Measurements from ENCODE around the gene SH3BGR. TPM values are rescaled to one million over a fixed set of nuclear protein-coding genes. Genes with fewer than 3 reads are reported as not detected.
"Not testable (repeated sequence)": the region's sequence is repeated elsewhere in the genome, so short reads cannot be mapped to it uniquely, and the experiment has no call there.

The SH3BGR gene
- 1 to 10 TPM; 4.9 TPM for polyA plus RNA-seq

DNA sequence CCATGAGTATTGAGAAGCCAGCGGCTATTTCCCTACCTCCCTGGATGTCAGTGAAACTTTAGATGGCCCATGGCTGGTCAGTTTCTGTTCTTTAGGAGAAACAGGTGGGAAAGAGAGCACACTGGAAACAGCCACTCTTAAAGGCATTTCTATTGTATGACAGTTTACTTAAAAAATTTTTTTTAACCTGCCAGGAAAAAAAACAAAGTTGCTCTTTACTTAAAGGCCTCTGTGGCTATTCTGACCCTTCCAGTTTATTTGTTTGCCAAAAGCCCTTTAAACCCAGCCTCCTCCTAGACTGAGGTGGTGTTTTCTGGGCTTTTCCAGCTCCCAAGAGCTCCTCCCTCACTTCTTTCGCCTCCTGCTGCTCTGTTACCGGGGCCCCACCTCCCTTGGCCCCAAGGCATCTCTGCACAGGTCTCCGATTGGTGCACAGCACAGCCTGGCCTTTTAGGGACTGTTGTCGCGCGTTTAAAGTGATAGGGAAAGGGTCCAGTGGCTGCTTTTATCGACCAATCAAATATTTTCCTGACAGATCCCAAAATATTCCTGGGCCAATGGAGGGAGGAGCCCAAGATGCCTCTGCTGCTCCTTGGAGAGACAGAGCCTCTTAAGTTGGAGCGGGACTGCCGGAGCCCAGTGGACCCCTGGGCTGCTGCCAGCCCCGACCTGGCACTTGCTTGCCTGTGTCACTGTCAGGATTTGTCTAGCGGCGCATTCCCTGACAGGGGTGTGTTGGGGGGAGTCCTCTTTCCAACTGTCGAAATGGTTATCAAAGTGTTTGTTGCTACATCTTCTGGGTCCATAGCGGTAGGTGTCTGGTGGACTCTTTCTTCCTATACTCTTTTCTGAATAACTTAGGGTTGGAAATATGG is at the start of gene SH3BGR:
Gene SH3BGR (plus strand): TSS at position 639 of the 875 bp plus-strand sequence. CDS start 127 bp downstream, at position 766.
- Histone ChIP-seq H3K27ac (ENCODE audit: low read depth in 2 of 2, low read length in 1 of 2) (peak within 1 kb of the TSS; percentile 60 to 61), H3K27me3 (ENCODE audit: control insufficient read depth in 1 of 2, insufficient read depth in 2 of 2, low read length in 2 of 2) (no peaks in the 10 kb centered on the region), H3K4me1 (ENCODE audit: control insufficient read depth in 2 of 2, insufficient read depth in 2 of 2, low read length in 1 of 2) (no peaks in the 10 kb centered on the region), H3K9me3 (ENCODE audit: control insufficient read depth in 2 of 2, insufficient read depth in 1 of 2, low read depth in 1 of 2, low read length in 1 of 2) (no peaks in the 10 kb centered on the region), H3K4me3 (ENCODE audit: low read depth in 1 of 2, low read length in 2 of 2) (peak within 1 kb of the TSS in 1 of 2 donors; percentile 14), H3K36me3 (ENCODE audit: control insufficient read depth in 2 of 2, insufficient read depth in 2 of 2, low read length in 1 of 2) (no peaks in the 10 kb centered on the region)
- WGBS, 2 donors, result 44 to 45% methylated on average over 15 of the region's 15 CpGs

DNA sequence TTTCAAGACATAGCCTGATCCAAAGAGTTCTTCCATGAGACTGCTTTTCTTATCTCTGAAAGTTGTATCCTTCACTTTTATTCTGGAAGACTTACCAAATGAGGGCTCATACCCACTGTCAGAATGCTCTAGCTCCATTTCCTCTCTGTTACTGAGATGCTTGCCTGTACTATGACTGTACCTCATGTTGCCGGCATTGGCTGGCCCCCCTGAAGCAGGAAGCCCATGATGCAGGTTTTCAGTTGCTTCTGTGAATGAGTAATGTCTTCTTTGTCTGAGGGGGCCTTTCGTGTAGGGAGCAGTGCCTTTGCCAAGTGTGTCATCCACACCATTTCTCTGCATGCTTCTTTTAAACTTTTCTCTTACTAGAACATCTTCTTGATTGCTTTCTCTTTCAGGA is 45.7 kb upstream of the SH3BGR start:
- Histone ChIP-seq H3K36me3 (ENCODE audit: control insufficient read depth in 2 of 2, insufficient read depth in 2 of 2, low read length in 1 of 2) (peaks cover 0 to 2% of the 10 kb centered on the region in 2 donors), H3K4me1 (ENCODE audit: control insufficient read depth in 2 of 2, insufficient read depth in 2 of 2, low read length in 1 of 2) (no peaks in the 10 kb centered on the region), H3K27ac (ENCODE audit: low read depth in 2 of 2, low read length in 1 of 2) (no peak overlapping the region), H3K4me3 (ENCODE audit: low read depth in 1 of 2, low read length in 2 of 2) (no peak overlapping the region), H3K9me3 (ENCODE audit: control insufficient read depth in 2 of 2, insufficient read depth in 1 of 2, low read depth in 1 of 2, low read length in 1 of 2) (no peaks in the 10 kb centered on the region), H3K27me3 (ENCODE audit: control insufficient read depth in 1 of 2, insufficient read depth in 2 of 2, low read length in 2 of 2) (no peaks in the 10 kb centered on the region)
- 91 to 97% methylated on average over 2 of the region's 2 CpGs for WGBS, 2 donors

DNA sequence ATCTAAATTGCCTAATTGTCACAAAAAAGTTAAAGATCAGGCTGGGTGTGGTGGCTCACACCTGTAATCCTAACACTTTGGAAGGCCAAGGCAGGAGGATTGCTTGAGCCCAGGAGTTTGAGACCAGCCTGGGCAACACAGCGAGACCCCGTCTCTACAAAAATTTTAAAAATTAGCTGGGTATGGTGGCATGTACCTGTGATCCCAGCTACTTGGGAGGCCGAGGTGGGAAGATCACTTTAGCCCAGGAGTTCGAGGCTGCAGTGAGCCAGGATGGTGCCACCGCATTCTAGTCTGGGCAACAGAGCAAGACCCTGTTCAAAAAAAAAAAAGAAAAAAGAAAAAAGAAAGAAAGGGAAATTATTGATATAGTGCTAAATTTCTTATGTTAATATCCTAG is 32.6 kb upstream of the SH3BGR start:
- not testable (repeated sequence) for H3K36me3 ChIP-seq (ENCODE audit: control insufficient read depth in 2 of 2, insufficient read depth in 2 of 2, low read length in 1 of 2); H3K4me3 ChIP-seq (ENCODE audit: low read depth in 1 of 2, low read length in 2 of 2); H3K4me1 ChIP-seq (ENCODE audit: control insufficient read depth in 2 of 2, insufficient read depth in 2 of 2, low read length in 1 of 2); H3K27me3 ChIP-seq (ENCODE audit: control insufficient read depth in 1 of 2, insufficient read depth in 2 of 2, low read length in 2 of 2); H3K9me3 ChIP-seq (ENCODE audit: control insufficient read depth in 2 of 2, insufficient read depth in 1 of 2, low read depth in 1 of 2, low read length in 1 of 2); H3K27ac ChIP-seq (ENCODE audit: low read depth in 2 of 2, low read length in 1 of 2)
- 96 to 99% methylated on average over 5 of the region's 5 CpGs for WGBS, 2 donors

GRCh38 chr21:39422527-39423241 is 29.1 kb upstream of the SH3BGR start:
- Histone ChIP-seq H3K36me3 (ENCODE audit: control insufficient read depth in 2 of 2, insufficient read depth in 2 of 2, low read length in 1 of 2) (no peaks in the 10 kb centered on the region), H3K4me3 (ENCODE audit: low read depth in 1 of 2, low read length in 2 of 2) (no peak overlapping the region), H3K27ac (ENCODE audit: low read depth in 2 of 2, low read length in 1 of 2) (peak overlapping the region in 1 of 2 donors; percentile 10), H3K27me3 (ENCODE audit: control insufficient read depth in 1 of 2, insufficient read depth in 2 of 2, low read length in 2 of 2) (no peaks in the 10 kb centered on the region), H3K4me1 (ENCODE audit: control insufficient read depth in 2 of 2, insufficient read depth in 2 of 2, low read length in 1 of 2) (no peaks in the 10 kb centered on the region), H3K9me3 (ENCODE audit: control insufficient read depth in 2 of 2, insufficient read depth in 1 of 2, low read depth in 1 of 2, low read length in 1 of 2) (no peaks in the 10 kb centered on the region)
- 62 to 70% methylated on average over 5 of the region's 5 CpGs for WGBS, 2 donors

DNA sequence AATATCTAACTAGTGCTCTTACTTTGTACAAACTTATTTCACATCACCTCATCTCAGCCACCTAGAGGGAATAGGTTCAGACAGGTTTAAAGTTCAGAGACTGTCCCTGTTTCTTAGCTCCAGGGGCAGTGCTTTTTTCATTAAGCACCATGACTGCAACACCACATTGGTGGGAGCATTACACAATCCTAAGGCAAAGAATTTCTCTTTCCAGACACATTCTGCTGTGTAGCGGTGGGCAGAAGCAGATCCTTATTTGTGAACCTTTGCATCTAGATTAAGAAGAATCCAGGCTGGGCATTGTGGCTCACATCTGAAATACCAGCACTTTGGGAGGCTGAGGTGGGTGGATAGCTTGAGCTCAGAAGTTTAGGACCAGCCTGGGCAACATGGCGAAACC is 22.3 kb upstream of the SH3BGR start:
- Histone ChIP-seq H3K4me3 (ENCODE audit: low read depth in 1 of 2, low read length in 2 of 2) (no peak overlapping the region), H3K36me3 (ENCODE audit: control insufficient read depth in 2 of 2, insufficient read depth in 2 of 2, low read length in 1 of 2) (no peaks in the 10 kb centered on the region), H3K4me1 (ENCODE audit: control insufficient read depth in 2 of 2, insufficient read depth in 2 of 2, low read length in 1 of 2) (no peaks in the 10 kb centered on the region), H3K27ac (ENCODE audit: low read depth in 2 of 2, low read length in 1 of 2) (no peak overlapping the region), H3K9me3 (ENCODE audit: control insufficient read depth in 2 of 2, insufficient read depth in 1 of 2, low read depth in 1 of 2, low read length in 1 of 2) (no peaks in the 10 kb centered on the region), H3K27me3 (ENCODE audit: control insufficient read depth in 1 of 2, insufficient read depth in 2 of 2, low read length in 2 of 2) (no peaks in the 10 kb centered on the region)
- WGBS, 2 donors, result 62 to 99% methylated on average over 2 of the region's 2 CpGs

DNA sequence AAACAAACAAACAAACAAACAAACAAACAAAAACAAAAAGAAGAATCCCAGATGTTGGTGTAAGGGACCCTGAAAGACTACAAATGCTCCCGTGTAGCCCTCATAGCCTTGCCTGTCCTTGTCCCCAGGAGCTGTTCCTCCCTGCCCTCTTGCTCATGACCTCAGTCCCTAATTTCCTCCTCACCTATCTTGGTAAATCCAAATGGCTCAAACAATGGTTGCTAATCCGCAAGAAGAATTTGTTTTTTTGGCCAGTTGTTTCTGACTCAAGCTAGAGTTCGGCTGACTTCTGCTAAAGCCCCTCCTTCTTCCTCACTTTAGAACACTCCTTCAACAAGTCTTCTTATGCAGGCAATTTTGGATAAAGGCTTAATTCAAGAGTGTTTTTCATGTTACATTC is 21.8 kb upstream of the SH3BGR start:
- Histone ChIP-seq H3K27me3 (ENCODE audit: control insufficient read depth in 1 of 2, insufficient read depth in 2 of 2, low read length in 2 of 2) (no peaks in the 10 kb centered on the region), H3K4me3 (ENCODE audit: low read depth in 1 of 2, low read length in 2 of 2) (no peak overlapping the region), H3K4me1 (ENCODE audit: control insufficient read depth in 2 of 2, insufficient read depth in 2 of 2, low read length in 1 of 2) (no peaks in the 10 kb centered on the region), H3K27ac (ENCODE audit: low read depth in 2 of 2, low read length in 1 of 2) (no peak overlapping the region), H3K36me3 (ENCODE audit: control insufficient read depth in 2 of 2, insufficient read depth in 2 of 2, low read length in 1 of 2) (no peaks in the 10 kb centered on the region), H3K9me3 (ENCODE audit: control insufficient read depth in 2 of 2, insufficient read depth in 1 of 2, low read depth in 1 of 2, low read length in 1 of 2) (no peaks in the 10 kb centered on the region)
- 79 to 84% methylated on average over 3 of the region's 3 CpGs for WGBS, 2 donors

- no peak overlapping the region for H3K4me3 ChIP-seq (ENCODE audit: low read depth in 1 of 2, low read length in 2 of 2)
- 63 to 65% methylated on average over 4 of the region's 4 CpGs for WGBS, 2 donors
- no peaks in the 10 kb centered on the region for H3K36me3 ChIP-seq (ENCODE audit: control insufficient read depth in 2 of 2, insufficient read depth in 2 of 2, low read length in 1 of 2)
- no peaks in the 10 kb centered on the region for H3K27me3 ChIP-seq (ENCODE audit: control insufficient read depth in 1 of 2, insufficient read depth in 2 of 2, low read length in 2 of 2)
- H3K9me3 ChIP-seq (ENCODE audit: control insufficient read depth in 2 of 2, insufficient read depth in 1 of 2, low read depth in 1 of 2, low read length in 1 of 2), result no peaks in the 10 kb centered on the region
- H3K4me1 ChIP-seq (ENCODE audit: control insufficient read depth in 2 of 2, insufficient read depth in 2 of 2, low read length in 1 of 2), result no peaks in the 10 kb centered on the region
- no peak overlapping the region for H3K27ac ChIP-seq (ENCODE audit: low read depth in 2 of 2, low read length in 1 of 2)
These were observed 21.3 kb upstream of the SH3BGR start for GRCh38 chr21:39430457-39430856.

GRCh38 chr21:39430954-39431353 is 20.8 kb upstream of the SH3BGR start:
- Histone ChIP-seq H3K4me1 (ENCODE audit: control insufficient read depth in 2 of 2, insufficient read depth in 2 of 2, low read length in 1 of 2) (no peaks in the 10 kb centered on the region), H3K4me3 (ENCODE audit: low read depth in 1 of 2, low read length in 2 of 2) (no peak overlapping the region), H3K27me3 (ENCODE audit: control insufficient read depth in 1 of 2, insufficient read depth in 2 of 2, low read length in 2 of 2) (no peaks in the 10 kb centered on the region), H3K9me3 (ENCODE audit: control insufficient read depth in 2 of 2, insufficient read depth in 1 of 2, low read depth in 1 of 2, low read length in 1 of 2) (no peaks in the 10 kb centered on the region), H3K36me3 (ENCODE audit: control insufficient read depth in 2 of 2, insufficient read depth in 2 of 2, low read length in 1 of 2) (no peaks in the 10 kb centered on the region), H3K27ac (ENCODE audit: low read depth in 2 of 2, low read length in 1 of 2) (no peak overlapping the region)
- WGBS, 2 donors, result 77 to 78% methylated on average over 2 of the region's 2 CpGs

DNA sequence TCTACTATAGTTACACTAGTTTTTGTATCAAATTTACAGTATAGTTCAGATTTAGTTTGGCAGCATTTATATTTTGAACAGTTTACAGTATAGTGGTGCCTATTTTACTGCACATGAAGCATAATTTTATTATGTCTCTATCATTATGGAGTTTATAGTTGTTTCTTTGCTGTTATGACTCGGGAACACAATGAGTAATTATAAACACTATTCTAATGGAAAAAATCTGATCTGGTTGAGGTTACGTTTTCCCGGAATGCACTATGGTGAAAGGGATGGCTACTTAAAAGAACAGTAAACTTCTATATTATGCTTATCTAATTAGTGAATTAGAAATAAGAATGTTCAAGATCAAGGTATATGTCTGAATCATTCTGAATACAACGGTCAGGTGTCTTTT is 16.8 kb upstream of the SH3BGR start:
- WGBS, 2 donors, result 66 to 73% methylated on average over 4 of the region's 4 CpGs
- Histone ChIP-seq H3K4me3 (ENCODE audit: low read depth in 1 of 2, low read length in 2 of 2) (no peak overlapping the region), H3K27me3 (ENCODE audit: control insufficient read depth in 1 of 2, insufficient read depth in 2 of 2, low read length in 2 of 2) (no peaks in the 10 kb centered on the region), H3K36me3 (ENCODE audit: control insufficient read depth in 2 of 2, insufficient read depth in 2 of 2, low read length in 1 of 2) (no peaks in the 10 kb centered on the region), H3K9me3 (ENCODE audit: control insufficient read depth in 2 of 2, insufficient read depth in 1 of 2, low read depth in 1 of 2, low read length in 1 of 2) (no peaks in the 10 kb centered on the region), H3K27ac (ENCODE audit: low read depth in 2 of 2, low read length in 1 of 2) (no peak overlapping the region), H3K4me1 (ENCODE audit: control insufficient read depth in 2 of 2, insufficient read depth in 2 of 2, low read length in 1 of 2) (no peaks in the 10 kb centered on the region)

Data from esophagus (tissue), 2 donors.